SHP77 (cell line): ENCODE measurements around the gene MAPK14.
"Not testable (repeated sequence)": the region's sequence is repeated elsewhere in the genome, so short reads cannot be mapped to it uniquely, and the experiment has no call there.

Experiments used
- DNase-seq, 2 experiments: peaks; one replicate each; lab custom pipeline; 2025; lab: John Stamatoyannopoulos, UW

MAPK14 gene

GRCh38 chr6:36027501-36028087 is at the start of gene MAPK14:
MAPK14 (plus strand) TSS chr6:36027808; CDS start chr6:36028158, 350 bp downstream.
- DNase-seq = peak; percentile 99

GRCh38 chr6:35980126-35980525 is 47.5 kb upstream of the MAPK14 start:
- DNase-seq = not testable (repeated sequence)

GRCh38 chr6:35980991-35981645 is 46.5 kb upstream of the MAPK14 start:
- DNase-seq = no peak

GRCh38 chr6:35984701-35985100 is 42.9 kb upstream of the MAPK14 start:
- DNase-seq = no peak

- DNase-seq = not testable (repeated sequence)
Observed at GRCh38 chr6:35988047-35988446, 39.6 kb upstream of the MAPK14 start.

GRCh38 chr6:35993150-35993549 is 34.5 kb upstream of the MAPK14 start:
- no peak for DNase-seq

- DNase-seq = no peak
Observed at GRCh38 chr6:36000451-36000850, 27.2 kb upstream of the MAPK14 start.

- no peak for DNase-seq
Observed at GRCh38 chr6:36015666-36016065, 11.9 kb upstream of the MAPK14 start.

- no peak for DNase-seq
Observed at GRCh38 chr6:36018339-36018738, 9.3 kb upstream of the MAPK14 start.

- no peak for DNase-seq
Observed at GRCh38 chr6:36019167-36019566, 8.4 kb upstream of the MAPK14 start.

- DNase-seq = no peak
Observed at GRCh38 chr6:36020154-36020553, 7.5 kb upstream of the MAPK14 start.

GRCh38 chr6:36023996-36024795 is 3.4 kb upstream of the MAPK14 start, which contains the start of gene SLC26A8:
SLC26A8 (minus strand) TSS chr6:36024641; CDS start chr6:36019707, 4,934 bp downstream.
- DNase-seq = no peak

- DNase-seq = no peak
Observed at GRCh38 chr6:36025260-36025931, 2.2 kb upstream of the MAPK14 start.

GRCh38 chr6:36025932-36026327 is 1.7 kb upstream of the MAPK14 start:
- DNase-seq = no peak

GRCh38 chr6:36028088-36028876 is 674 bp downstream of the MAPK14 start:
- peak in 1 of 2 experiments; percentile 14 for DNase-seq

GRCh38 chr6:36028877-36029324 is 1.3 kb downstream of the MAPK14 start:
- peak; percentile 15 to 21 for DNase-seq

GRCh38 chr6:36029464-36029863 is 1.9 kb downstream of the MAPK14 start:
- no peak for DNase-seq

- DNase-seq = no peak
Observed at GRCh38 chr6:36032261-36032660, 4.7 kb downstream of the MAPK14 start.

GRCh38 chr6:36033144-36033543 is 5.5 kb downstream of the MAPK14 start:
- DNase-seq = not testable (repeated sequence)

- DNase-seq = no peak
Observed at GRCh38 chr6:36033935-36034334, 6.3 kb downstream of the MAPK14 start.

GRCh38 chr6:36034441-36034840 is 6.8 kb downstream of the MAPK14 start:
- no peak for DNase-seq
